Neural cell (in vitro differentiated cells): ENCODE measurements around the gene TSKU. TPM values are rescaled to one million over a fixed set of nuclear protein-coding genes. Genes with fewer than 3 reads are reported as not detected.

Experiments used
- H2AFZ ChIP-seq: fragments of 200-600, 300-800 bp; sonication (generic), shearing (Covaris generic); 2 replicates; pipeline ENCODE4 v1.6.0; 2014; ENCODE audit warnings: low read depth, mild to moderate bottlenecking, antibody characterized with exemption, low read length, moderate library complexity
- H3F3A ChIP-seq: fragments of 200-600 bp; shearing (Covaris generic); 2 replicates; pipeline ENCODE4 v1.6.1; 2016; ENCODE audit warnings: mild to moderate bottlenecking, moderate library complexity, mixed read lengths, antibody characterized with exemption, low read length; ENCODE audit not compliant: insufficient read depth, poor library complexity, severe bottlenecking
- H3K27ac ChIP-seq: fragments of 200-600, 300-800 bp; sonication (generic), shearing (Covaris generic); 2 replicates; pipeline ENCODE4 v1.5.1; 2014; ENCODE audit warnings: mild to moderate bottlenecking, low read length, moderate library complexity
- H3K27me3 ChIP-seq: fragments of 300-800, 200-600 bp; sonication (generic), shearing (Covaris generic); 2 replicates; pipeline ENCODE4 v1.6.0; 2014; ENCODE audit warnings: mild to moderate bottlenecking, low read depth, low read length, moderate library complexity; ENCODE audit not compliant: insufficient read depth
- H3K36me3 ChIP-seq: fragments of 300-800, 200-600 bp; sonication (generic), shearing (Covaris generic); 2 replicates; pipeline ENCODE4 v1.5.1; 2014; ENCODE audit warnings: mild to moderate bottlenecking, antibody characterized with exemption, low read length, moderate library complexity; ENCODE audit not compliant: insufficient read depth
- H3K4me2 ChIP-seq: fragments of 300-800, 200-600 bp; sonication (generic), shearing (Covaris generic); 2 replicates; pipeline ENCODE4 v1.6.0; 2014; ENCODE audit warnings: mild to moderate bottlenecking, low read length
- H3K4me3 ChIP-seq: fragments of 300-800, 200-600 bp; sonication (generic), shearing (Covaris generic); 2 replicates; pipeline ENCODE4 v1.5.1; 2014; ENCODE audit warnings: mild to moderate bottlenecking, low read length, moderate library complexity
- H3K79me2 ChIP-seq: fragments of 200-600 bp; shearing (Covaris generic); replicated peaks from 2 replicates; pipeline ENCODE4 v1.6.0; 2014; ENCODE audit warnings: mild to moderate bottlenecking, low read length, moderate library complexity; ENCODE audit not compliant: insufficient read depth
- H3K9ac ChIP-seq: fragments of 300-800, 200-600 bp; sonication (generic), shearing (Covaris generic); 2 replicates; pipeline ENCODE4 v1.6.1; 2016; ENCODE audit warnings: mild to moderate bottlenecking, low read length, mixed read lengths
- H3K9me2 ChIP-seq: fragments of 200-600 bp; shearing (Covaris generic); 2 replicates; pipeline ENCODE4 v1.6.1; 2016; ENCODE audit warnings: mild to moderate bottlenecking, low read length, mixed read lengths; ENCODE audit not compliant: insufficient read depth
- H3K9me3 ChIP-seq: fragments of 200-600, 300-800 bp; sonication (generic), shearing (Covaris generic); 2 replicates; pipeline ENCODE4 v1.6.1; 2016; ENCODE audit warnings: mild to moderate bottlenecking, mixed run types, low read length, moderate library complexity, mixed read lengths
- H4K20me1 ChIP-seq: fragments of 200-600 bp; shearing (Covaris generic); 2 replicates; pipeline ENCODE4 v1.6.1; 2016; ENCODE audit warnings: mild to moderate bottlenecking, mixed run types; ENCODE audit not compliant: insufficient read depth
- EP300 ChIP-seq: fragments of 450-650 bp; conservative IDR thresholded peaks from 2 replicates; pipeline ENCODE4 v1.6.1; 2014; ENCODE audit warnings: antibody characterized with exemption, mild to moderate bottlenecking, moderate library complexity; ENCODE audit not compliant: poor library complexity, severe bottlenecking
- EZH2 ChIP-seq: fragments of 200-600, 300-800 bp; shearing (Covaris generic), sonication (generic); IDR thresholded peaks from 2 replicates; pipeline ENCODE4 v1.6.1; 2014; ENCODE audit warnings: antibody characterized with exemption, low read length, borderline replicate concordance, mild to moderate bottlenecking; ENCODE audit not compliant: insufficient read depth, poor library complexity, severe bottlenecking
- MXI1 ChIP-seq: fragments of 450-650 bp; conservative IDR thresholded peaks from 2 replicates; pipeline ENCODE4 v1.6.1; 2014; ENCODE audit warnings: antibody characterized with exemption, mild to moderate bottlenecking; ENCODE audit not compliant: poor library complexity, severe bottlenecking
- POLR2AphosphoS5 ChIP-seq: IDR thresholded peaks from 2 replicates; pipeline ENCODE4 v1.6.1; 2012
- RAD21 ChIP-seq: fragments of 450-650 bp; conservative IDR thresholded peaks from 2 replicates; pipeline ENCODE4 v1.6.1; 2014; ENCODE audit warnings: antibody characterized with exemption, mild to moderate bottlenecking, moderate library complexity
- SMC3 ChIP-seq: fragments of 450-650 bp; conservative IDR thresholded peaks from 2 replicates; pipeline ENCODE4 v1.6.1; 2014; ENCODE audit warnings: antibody characterized with exemption, mild to moderate bottlenecking, moderate library complexity; ENCODE audit not compliant: poor library complexity
- TAF1 ChIP-seq: IDR thresholded peaks from 2 replicates; pipeline ENCODE4 v1.6.1; 2012; ENCODE audit warnings: low read depth
- polyA plus RNA-seq: library from polyadenylated mRNA; depleted of rRNA; stranded (reverse); fragments of >200 nt; gene quantifications from 2 replicates; pipeline ENCODE4 v1.2.3, GENCODE V29; 2014
- TF ChIP-seq, protein P1 (sequence below): fragments of 450-650 bp; IDR thresholded peaks from 2 replicates; pipeline ENCODE4 v1.5.1; 2014; ENCODE audit warnings: antibody characterized with exemption, mild to moderate bottlenecking, moderate library complexity; ENCODE audit not compliant: poor library complexity, severe bottlenecking
- TF ChIP-seq, protein P2 (sequence below): IDR thresholded peaks from 2 replicates; pipeline ENCODE4 v1.6.1; 2012; ENCODE audit warnings: borderline replicate concordance

TSKU gene
- polyA plus RNA-seq, 1 donor from 2014 or later = 3.5 TPM

DNA sequence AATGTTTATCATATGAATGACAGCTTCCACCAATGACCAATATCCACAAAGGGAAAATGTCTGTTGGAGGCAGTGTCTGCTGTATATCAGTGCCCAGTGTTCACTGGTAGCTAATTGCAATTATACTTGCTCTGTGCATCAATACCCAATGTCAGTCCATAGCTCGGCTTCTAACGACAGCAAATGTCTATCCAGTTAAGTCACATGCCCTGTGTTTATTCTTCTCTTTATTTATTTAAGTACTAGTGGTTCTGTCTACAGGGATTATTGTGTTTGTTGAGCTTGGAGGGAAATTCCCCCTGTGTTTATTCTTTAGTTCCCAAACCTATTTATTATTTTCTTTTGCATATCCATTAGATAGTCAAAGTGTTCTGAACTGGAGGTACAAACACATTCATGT, 18.6 kb downstream of the TSKU start:
- H3K27me3 ChIP-seq = no peaks in the 10 kb centered on the region
- H2AFZ ChIP-seq = no peak overlapping the region
- H3K27ac ChIP-seq = no peak overlapping the region
- H3K9me2 ChIP-seq = no peaks in the 10 kb centered on the region
- no peaks in the 10 kb centered on the region for H3K9me3 ChIP-seq
- H4K20me1 ChIP-seq = no peaks in the 10 kb centered on the region
- TF ChIP-seq MXI1 = no peak
- TF ChIP-seq, protein P1, sequence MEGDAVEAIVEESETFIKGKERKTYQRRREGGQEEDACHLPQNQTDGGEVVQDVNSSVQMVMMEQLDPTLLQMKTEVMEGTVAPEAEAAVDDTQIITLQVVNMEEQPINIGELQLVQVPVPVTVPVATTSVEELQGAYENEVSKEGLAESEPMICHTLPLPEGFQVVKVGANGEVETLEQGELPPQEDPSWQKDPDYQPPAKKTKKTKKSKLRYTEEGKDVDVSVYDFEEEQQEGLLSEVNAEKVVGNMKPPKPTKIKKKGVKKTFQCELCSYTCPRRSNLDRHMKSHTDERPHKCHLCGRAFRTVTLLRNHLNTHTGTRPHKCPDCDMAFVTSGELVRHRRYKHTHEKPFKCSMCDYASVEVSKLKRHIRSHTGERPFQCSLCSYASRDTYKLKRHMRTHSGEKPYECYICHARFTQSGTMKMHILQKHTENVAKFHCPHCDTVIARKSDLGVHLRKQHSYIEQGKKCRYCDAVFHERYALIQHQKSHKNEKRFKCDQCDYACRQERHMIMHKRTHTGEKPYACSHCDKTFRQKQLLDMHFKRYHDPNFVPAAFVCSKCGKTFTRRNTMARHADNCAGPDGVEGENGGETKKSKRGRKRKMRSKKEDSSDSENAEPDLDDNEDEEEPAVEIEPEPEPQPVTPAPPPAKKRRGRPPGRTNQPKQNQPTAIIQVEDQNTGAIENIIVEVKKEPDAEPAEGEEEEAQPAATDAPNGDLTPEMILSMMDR = no peak
- no peak for TF ChIP-seq SMC3
- TF ChIP-seq TAF1 = no peak
- TF ChIP-seq POLR2AphosphoS5 = no peak
- no peak for TF ChIP-seq RAD21
- no peak for TF ChIP-seq EP300
- no peak for TF ChIP-seq EZH2
- TF ChIP-seq, protein P2, sequence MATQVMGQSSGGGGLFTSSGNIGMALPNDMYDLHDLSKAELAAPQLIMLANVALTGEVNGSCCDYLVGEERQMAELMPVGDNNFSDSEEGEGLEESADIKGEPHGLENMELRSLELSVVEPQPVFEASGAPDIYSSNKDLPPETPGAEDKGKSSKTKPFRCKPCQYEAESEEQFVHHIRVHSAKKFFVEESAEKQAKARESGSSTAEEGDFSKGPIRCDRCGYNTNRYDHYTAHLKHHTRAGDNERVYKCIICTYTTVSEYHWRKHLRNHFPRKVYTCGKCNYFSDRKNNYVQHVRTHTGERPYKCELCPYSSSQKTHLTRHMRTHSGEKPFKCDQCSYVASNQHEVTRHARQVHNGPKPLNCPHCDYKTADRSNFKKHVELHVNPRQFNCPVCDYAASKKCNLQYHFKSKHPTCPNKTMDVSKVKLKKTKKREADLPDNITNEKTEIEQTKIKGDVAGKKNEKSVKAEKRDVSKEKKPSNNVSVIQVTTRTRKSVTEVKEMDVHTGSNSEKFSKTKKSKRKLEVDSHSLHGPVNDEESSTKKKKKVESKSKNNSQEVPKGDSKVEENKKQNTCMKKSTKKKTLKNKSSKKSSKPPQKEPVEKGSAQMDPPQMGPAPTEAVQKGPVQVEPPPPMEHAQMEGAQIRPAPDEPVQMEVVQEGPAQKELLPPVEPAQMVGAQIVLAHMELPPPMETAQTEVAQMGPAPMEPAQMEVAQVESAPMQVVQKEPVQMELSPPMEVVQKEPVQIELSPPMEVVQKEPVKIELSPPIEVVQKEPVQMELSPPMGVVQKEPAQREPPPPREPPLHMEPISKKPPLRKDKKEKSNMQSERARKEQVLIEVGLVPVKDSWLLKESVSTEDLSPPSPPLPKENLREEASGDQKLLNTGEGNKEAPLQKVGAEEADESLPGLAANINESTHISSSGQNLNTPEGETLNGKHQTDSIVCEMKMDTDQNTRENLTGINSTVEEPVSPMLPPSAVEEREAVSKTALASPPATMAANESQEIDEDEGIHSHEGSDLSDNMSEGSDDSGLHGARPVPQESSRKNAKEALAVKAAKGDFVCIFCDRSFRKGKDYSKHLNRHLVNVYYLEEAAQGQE = no peak
- H3K4me2 ChIP-seq = no peak overlapping the region
- no peaks in the 10 kb centered on the region for H3K79me2 ChIP-seq
- no peaks in the 10 kb centered on the region for H3K36me3 ChIP-seq
- no peaks in the 10 kb centered on the region for H3F3A ChIP-seq
- no peak overlapping the region for H3K4me3 ChIP-seq
- no peak overlapping the region for H3K9ac ChIP-seq

DNA sequence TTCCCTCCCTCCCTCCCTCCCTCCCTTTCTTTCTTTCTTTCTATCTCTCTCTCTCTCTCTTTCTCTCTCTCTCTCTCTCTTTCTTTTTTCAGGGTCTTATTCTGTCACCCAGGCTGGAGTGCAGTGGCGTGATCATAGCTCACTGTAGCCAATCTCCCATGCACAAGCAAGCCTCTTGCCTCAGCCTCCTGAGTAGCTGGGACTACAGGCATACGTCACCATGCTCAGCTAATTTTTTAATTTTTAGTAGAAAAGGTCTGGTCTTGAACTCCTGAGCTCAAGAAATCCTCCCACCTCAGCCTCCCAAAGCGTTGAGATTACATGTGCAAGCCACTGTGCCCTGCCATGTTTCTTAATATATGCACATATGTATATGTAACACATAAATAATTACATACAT, 19.0 kb downstream of the TSKU start:
- Histone ChIP-seq H3K9me2 (no peaks in the 10 kb centered on the region), H3K9ac (no peak overlapping the region), H3K79me2 (no peaks in the 10 kb centered on the region), H3K4me3 (no peak overlapping the region), H3K27ac (no peak overlapping the region), H2AFZ (no peak overlapping the region), H3K36me3 (no peaks in the 10 kb centered on the region), H3K27me3 (no peaks in the 10 kb centered on the region), H3K4me2 (no peak overlapping the region), H3K9me3 (no peaks in the 10 kb centered on the region), H3F3A (no peaks in the 10 kb centered on the region), H4K20me1 (no peaks in the 10 kb centered on the region)
- TF ChIP-seq EP300 (no peak), POLR2AphosphoS5 (no peak), RAD21 (no peak), MXI1 (no peak), EZH2 (no peak), SMC3 (no peak)
- TF ChIP-seq, protein P1 = no peak
- TF ChIP-seq, protein P2 = no peak
